HG02938 (cell line): ENCODE data around the gene GRID1.

Source experiments
- ATAC-seq: cut with Tn5 transposase; IDR thresholded peaks from one replicate; pipeline ENCODE4 v1.9.1; 2021; ENCODE audit warnings: mild to moderate bottlenecking, moderate library complexity; ENCODE audit not compliant: unreplicated experiment

Gene GRID1

DNA sequence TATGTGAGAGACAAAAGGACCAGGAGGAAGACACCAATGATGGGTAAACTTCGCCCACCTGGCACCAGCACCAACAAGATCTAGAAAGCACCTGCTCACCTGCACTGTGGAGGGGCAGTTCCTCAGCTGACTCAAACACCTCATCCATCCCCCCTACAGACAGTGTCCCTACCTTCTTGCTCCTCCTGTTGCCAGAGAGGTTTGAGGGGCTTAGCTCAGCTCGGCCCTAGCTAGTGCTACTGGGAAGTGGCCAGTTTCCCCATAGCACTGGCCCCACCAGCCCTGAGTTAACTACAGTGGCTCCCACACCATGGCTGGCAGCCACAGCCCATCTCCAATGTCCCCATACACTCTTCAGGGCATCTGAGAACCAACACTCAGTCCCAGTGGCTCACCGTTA, 70.8 kb downstream of the GRID1 start:
- no peak for ATAC-seq

- no peak for ATAC-seq
Observed at GRCh38 chr10:86295351-86295750, 71.2 kb downstream of the GRID1 start.

DNA sequence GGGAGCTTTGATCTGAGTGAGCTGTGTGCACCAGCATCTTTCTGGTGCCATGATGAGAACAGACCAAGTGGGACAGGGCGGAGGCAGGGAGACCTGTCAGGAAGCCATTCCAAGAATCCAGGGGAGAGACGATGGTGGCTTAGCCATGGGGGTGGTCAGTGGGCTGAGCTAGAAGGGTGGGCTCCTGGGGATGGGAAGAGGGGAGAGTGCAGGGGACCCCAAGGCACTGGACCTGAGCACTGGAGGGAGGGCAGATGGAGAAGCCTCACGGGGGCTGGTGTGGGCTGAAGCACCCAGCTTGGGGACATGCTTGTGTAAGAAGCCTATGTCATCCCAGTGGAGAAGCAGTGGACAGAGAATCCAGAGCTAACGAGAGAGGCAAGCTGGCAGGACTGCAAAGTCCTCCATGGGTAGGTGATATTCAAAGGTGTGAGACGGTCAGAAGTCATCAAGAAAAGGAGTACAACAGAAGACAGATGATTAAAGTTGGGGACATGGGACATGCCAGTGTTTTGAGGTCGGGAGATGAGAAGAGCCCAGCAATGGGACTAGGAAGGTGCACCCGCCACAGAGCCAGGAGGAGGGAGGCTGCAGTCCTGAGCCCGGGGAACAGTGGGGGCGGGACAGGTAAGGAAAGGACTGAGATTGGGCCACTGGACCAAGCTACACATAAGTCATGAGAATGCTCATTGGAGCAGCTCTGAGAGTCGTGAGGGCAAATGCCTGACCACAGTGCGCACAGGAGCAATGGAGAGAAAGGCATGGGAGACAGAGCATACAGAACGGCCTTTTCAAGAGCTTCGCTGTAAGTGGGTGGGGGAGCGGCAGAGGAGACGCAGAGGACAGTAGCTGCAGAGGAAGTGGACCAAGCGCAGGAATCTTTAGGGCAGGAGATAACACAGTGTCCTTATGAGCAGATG, 72.0 kb downstream of the GRID1 start:
- no peak for ATAC-seq

DNA sequence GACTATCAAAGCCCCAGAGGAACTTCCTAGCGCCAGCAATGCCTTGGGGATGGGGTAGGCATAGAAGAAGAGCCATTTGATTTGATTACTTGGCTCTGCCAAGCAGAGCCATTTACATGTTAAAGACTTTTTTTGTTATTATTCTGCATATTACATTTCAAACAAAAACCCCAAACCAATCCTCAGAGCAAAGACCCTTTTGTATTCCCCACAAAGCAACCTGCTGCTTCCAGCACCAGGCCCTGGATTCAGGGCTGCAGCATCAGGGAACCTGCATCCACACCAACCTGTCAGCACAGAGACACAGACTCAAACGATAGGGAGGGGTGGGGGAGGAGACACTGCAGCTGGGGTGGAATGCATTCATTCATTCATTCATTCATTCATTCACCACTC, 73.2 kb downstream of the GRID1 start:
- ATAC-seq, result no peak

GRCh38 chr10:86292462-86293395, 73.9 kb downstream of the GRID1 start:
- no peak for ATAC-seq

GRCh38 chr10:86291616-86292340, 74.8 kb downstream of the GRID1 start:
- ATAC-seq, result no peak

DNA sequence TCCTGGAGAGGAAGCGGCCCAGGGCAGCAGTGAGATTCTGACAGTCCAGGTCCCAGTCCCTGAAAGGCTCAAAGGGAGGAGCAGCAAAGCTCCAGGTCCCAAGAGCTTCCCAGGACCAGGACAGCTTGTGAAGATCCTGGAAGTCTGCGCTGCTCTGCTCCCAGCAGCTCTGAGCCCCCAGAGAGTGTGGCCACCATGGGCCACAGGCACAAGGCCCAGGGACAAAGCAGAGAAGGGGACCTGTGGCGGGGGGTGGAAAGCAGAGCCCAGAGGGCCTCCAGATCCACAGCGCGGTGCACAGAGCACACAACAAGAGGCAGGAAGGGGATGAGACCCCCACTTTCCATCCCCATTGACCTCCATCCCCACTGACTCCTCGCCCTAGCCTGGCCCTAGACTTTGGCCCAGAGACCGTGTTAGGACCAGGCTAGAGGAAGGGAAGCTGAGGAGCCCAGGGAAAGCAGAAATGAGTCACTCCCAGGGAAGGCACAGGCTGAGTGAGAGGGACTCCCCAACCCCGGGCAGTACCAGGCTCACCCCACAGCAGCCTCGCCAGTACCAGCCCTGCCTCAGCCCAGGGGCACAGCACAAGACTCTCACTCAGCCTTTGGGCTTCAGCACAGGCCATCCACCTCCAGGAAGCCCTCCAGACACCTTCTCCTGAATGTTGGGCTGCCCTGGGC, 75.5 kb downstream of the GRID1 start:
- ATAC-seq, result no peak

GRCh38 chr10:86289577-86289868, 77.1 kb downstream of the GRID1 start:
- ATAC-seq, result no peak

DNA sequence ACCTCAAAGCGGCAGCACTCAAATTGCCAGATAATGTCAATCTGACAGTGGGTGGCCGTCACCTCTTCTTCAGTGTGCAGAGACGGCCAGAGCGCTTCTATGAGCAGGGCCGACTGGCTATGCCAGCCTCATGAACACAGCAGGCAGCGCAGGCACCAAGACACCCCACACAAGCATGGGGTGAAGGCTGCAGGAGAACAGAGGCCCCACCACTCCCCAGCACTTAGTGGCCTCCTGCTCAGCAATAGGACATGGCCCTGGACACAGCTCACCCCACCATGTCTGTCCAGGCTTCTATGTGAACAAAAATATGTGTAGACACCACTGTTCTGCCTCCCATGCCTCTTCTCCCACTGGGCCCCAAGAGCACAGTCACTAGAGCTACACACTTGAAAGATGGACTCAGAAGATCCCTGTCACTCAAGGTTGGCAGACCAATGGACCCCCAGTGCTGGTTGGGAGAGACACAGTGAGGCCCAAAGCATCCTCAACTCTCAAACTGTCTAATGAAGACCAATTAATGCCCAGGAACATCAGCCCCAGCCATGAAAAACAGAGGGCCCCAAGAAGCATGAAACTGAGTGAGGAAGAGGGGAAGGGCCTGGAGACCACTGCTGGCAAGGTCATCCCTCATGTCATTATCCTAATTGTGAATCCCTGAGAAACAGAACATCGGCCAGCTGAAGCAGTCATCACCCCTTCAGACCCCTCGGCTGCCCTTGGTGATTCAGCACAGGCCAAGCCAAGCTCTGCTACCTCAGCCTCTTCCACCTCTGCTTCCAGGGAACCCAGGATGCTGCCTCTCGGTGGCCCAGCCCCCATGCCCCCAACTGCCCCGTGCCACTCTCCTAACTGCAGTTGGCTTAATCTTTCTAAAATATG, 77.7 kb downstream of the GRID1 start:
- ATAC-seq, result no peak

GRCh38 chr10:86287966-86288579, 78.5 kb downstream of the GRID1 start:
- ATAC-seq, result no peak

GRCh38 chr10:86287110-86287793, 79.3 kb downstream of the GRID1 start:
- no peak for ATAC-seq

DNA sequence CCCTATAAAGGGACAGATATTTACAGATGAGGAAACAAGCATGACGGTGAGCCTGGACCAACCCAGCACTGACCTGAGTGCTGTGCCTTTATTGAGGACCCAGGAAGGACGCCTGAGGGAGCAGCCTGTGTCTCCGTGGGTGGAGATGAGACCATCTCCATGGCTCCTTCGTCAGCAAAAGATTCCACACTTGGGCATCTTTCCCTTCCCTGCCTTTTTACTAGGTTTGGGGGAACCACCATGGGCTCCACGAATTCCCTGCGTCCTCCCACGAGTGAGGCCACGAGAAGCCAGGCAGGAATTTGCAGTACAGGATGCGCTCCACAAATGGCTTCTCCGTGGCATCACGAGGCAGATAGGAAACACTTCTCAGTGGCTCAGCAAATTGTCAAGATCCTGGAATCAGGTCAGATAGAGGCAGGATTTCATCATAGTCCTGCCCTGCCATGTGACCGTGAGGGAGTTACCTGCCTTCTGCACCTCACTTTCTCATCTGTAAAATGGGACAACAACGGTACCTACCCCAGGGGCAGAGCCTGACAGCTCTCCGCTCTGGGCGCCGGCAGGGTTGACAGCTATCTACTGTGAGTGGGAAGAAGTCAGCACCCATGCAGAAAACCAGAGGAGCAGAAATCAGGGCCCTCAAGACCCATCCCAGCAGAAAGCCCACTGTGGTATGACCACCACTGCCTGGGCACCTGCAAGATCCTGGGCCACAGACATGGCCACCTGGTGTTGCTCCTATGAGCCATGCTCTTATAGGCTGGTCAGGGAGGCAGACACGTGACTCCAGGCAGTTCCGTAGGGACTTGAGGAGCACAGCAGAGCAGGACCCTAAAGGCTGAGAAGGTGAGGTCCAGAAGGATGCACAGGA, 80.1 kb downstream of the GRID1 start:
- no peak for ATAC-seq

DNA sequence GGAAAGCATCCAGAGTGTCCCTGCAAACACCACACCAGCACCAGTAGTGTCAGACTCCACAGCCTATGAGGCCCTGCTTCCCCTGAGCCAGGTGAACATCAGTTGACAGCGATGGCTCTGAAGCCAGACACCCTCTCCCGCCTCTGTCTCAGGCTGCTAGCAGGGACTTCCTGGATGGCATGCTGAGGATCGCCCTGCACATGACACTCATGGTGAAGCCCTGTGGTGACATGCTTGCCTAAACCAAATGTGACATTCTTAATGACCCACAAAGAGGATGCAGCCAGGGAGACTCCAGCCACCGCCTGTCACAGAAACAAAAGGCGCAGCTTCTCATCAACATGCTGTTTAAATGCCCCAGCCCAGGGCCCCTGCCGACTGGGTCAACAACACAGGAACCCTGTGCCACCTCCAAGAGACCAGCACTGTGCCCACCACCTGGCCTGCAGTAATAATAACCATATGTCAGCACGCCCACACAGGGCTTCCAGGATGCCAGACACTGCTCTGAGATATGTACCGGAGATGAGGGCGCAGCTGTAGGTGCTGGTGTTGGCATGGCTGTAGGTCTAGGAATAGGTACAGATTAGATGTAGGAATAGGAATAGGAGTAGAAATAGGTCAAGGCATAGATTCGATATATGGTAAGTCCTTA, 81.3 kb downstream of the GRID1 start:
- ATAC-seq, result no peak

DNA sequence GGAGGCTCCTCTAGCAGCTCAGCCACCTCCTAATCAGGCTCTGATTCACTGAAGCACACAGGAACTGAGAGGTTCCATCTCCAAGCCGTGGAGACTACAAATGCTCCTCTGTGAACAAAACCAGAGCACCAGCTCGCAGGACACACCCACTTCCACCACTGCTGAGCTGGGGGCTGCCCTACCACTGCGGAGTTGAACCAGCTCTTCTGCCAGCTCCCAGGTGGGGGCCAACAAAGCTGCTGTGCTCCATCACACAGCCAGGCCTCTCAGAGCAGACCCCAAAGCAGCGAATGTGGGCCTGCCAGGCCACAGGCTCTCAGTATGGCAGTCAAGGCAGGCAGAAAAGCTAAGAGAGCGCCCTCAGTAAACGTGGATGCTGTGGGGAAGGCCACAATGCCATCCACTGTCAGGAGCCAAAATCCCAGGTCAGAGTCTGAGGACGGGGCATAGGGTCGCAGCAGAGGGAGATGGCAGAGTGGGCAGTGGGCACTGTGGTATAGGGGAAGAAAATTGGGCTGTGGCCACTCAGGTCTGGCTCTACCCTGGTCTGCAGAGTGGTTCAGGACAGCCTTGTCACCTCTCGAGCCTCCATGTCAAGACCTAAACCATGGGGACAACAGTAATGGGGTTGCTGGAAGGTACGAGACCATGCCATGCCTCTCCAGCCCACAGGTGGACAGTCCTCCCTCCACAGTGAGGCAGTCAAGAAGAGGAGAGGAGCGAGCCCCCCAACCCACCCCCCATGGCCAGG, 82.1 kb downstream of the GRID1 start:
- no peak for ATAC-seq

DNA sequence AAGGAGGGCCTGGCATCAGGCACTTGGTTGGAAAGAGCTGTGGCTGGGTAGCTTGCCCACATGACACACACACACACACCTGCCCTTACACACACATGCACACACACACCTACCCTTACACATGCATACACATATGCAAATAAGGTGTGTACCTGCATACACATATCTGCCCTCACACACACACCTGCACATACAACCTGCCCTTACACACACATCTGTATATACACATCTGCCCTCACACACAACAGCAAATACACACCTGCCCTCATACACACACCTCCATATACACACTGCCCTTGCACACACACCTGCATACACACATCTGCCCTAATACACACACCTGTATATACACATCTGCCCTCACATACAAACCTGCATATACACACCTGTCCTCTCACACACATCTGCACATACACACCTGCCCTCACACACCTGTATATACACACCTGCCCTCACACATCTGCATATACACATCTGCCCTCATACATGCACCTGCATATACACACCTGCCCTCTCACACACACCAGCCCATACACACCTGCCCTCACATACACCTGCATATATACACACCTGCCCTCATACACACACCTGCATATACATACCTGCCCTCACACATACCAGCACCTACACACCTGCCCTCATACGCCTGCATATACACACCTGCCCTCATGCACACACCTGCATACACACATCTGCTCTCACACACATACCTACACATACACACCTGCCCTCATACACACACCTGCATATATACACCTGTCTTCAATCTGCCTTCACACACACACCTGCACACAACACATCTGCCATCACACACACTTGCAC, 82.9 kb downstream of the GRID1 start:
- ATAC-seq, result no peak
